NCI-H146 (cell line): Measurements from ENCODE around the gene MAEA.
"Not testable (repeated sequence)": the region's sequence is repeated elsewhere in the genome, so short reads cannot be mapped to it uniquely, and the experiment has no call there.

Experiments
- DNase-seq: peaks from one replicate; lab custom pipeline; 2025; lab: John Stamatoyannopoulos, UW

The MAEA gene

GRCh38 chr4:1321946-1322650 is 32.4 kb downstream of the MAEA start:
- no peak for DNase-seq

- no peak for DNase-seq
Observed at GRCh38 chr4:1323280-1323634, 33.6 kb downstream of the MAEA start.

- no peak for DNase-seq
Observed at GRCh38 chr4:1323635-1324442, 34.1 kb downstream of the MAEA start.

GRCh38 chr4:1324443-1325175 is 34.9 kb downstream of the MAEA start:
- DNase-seq: not testable (repeated sequence)

GRCh38 chr4:1325176-1325480 is 35.4 kb downstream of the MAEA start:
- DNase-seq: no peak

- no peak for DNase-seq
Observed at GRCh38 chr4:1325681-1326635, 36.3 kb downstream of the MAEA start.

- DNase-seq: no peak
Observed at GRCh38 chr4:1326751-1327525, 37.2 kb downstream of the MAEA start.

- no peak for DNase-seq
Observed at GRCh38 chr4:1327526-1328266, 38.0 kb downstream of the MAEA start.

GRCh38 chr4:1328267-1329155 is 38.8 kb downstream of the MAEA start:
- no peak for DNase-seq

- no peak for DNase-seq
Observed at GRCh38 chr4:1329408-1330371, 40.0 kb downstream of the MAEA start.

GRCh38 chr4:1330761-1331590 is 41.3 kb downstream of the MAEA start:
- DNase-seq: no peak

- no peak for DNase-seq
Observed at GRCh38 chr4:1331591-1332353, 42.1 kb downstream of the MAEA start.

- DNase-seq: no peak
Observed at GRCh38 chr4:1332686-1333085, 43.0 kb downstream of the MAEA start.

- no peak for DNase-seq
Observed at GRCh38 chr4:1333256-1333655, 43.6 kb downstream of the MAEA start.

- not testable (repeated sequence) for DNase-seq
Observed at GRCh38 chr4:1333851-1334578, 44.3 kb downstream of the MAEA start.

GRCh38 chr4:1334579-1334895 is 44.8 kb downstream of the MAEA start:
- DNase-seq: no peak
